CD4-positive, alpha-beta T cell treated with Interleukin-15 for 1 hour (primary cell): ENCODE measurements around the gene CFAP298.
A peak's percentile ranks its signal among the peaks of the same experiment; 100 is the strongest.

Experiments used
- DNase-seq: peaks from one replicate; pipeline ENCODE4 v3.0.0-alpha.2; 2020

CFAP298 gene

DNA sequence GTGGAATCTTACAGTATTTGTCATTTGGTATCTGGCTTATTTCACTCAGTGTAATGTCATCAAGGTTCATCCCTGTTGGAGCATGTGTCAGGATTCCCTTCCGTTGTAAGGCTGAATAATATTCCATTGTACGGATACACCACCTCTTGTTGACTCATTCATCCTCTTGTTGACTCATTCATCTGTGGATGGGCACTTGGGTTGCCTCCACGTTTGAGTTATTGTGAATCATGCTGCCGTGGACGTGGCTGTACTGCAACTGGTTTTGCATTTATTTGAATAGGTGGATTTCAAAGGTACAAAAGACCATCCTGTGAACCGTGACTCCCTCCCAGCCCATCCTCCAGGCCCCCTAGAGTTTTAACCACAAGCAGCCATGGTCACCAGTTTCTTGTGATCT is 15.0 kb downstream of the CFAP298 start:
- no peak for DNase-seq

DNA sequence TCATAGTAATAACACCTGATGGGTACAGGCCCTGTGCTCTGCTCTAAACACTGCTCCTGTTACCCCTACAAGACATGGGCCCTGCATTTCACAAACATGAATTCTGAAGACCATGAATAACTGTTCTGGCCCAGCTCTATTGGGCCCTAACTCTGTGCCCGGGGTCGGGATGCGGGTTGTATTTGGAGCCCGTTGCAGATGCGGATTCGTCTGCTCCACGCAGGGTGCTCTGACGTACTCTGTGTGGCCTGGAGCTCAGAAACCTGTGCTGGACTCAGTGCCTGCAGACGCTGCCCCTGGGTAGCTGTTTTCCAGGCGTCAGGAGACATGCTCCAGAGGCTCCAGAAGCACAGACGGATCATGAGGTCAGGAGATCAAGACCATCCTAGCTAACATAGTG is 16.7 kb downstream of the CFAP298 start:
- DNase-seq: no peak

GRCh38 chr21:32593690-32594089 is 18.5 kb downstream of the CFAP298 start:
- DNase-seq: no peak

DNA sequence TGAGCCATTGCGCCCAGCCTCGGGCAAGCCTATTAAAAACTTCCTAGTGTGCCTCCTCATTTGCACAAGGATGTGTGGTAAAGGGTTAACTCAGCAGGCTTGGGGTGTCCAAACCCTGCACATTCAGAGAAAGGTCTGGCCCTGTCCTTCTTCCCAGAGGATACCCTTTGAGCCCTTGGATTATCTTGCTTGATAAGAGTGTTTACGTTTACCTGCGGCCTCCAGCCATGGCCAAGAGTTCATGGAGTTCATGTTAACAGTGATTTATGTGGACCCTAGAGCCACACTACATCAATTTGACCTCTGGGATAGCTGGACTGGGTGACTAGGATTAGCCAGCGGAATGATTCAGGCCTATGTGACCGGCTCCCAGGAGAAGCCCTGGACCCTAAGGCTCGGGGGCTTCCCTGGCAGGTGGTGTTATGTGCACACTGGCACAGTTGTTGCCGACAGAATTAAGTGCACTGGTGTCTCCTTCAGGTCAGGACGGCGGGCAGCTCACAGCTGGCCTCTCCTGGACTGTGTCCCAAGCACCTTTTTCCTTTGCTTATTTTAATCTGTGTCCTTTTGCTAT is 19.2 kb downstream of the CFAP298 start:
- DNase-seq: no peak

- DNase-seq: no peak
Measured at GRCh38 chr21:32590130-32590529, 22.0 kb downstream of the CFAP298 start.

- DNase-seq: no peak
Measured at GRCh38 chr21:32587651-32588050, 24.5 kb downstream of the CFAP298 start.

DNA sequence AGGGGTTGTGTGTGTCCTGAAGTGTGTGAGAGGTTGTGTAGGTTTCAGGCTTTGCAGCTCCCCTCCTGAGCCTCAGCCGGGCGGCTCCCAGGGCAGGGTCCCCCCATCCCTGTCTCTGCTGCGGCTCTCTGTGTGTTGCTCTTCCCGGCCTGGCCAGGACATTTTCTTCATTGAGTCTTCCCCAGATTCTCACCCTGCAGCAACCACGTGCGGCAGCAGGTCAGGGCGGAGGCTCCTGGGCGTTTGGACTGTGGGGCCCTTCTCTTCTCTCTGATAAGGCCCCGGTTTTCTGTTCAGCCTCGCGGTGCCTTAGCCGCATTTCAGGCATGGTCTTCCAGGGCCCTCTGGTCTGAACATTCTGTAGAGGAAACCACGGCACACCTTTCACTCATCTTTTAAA is 25.1 kb downstream of the CFAP298 start:
- no peak for DNase-seq

DNA sequence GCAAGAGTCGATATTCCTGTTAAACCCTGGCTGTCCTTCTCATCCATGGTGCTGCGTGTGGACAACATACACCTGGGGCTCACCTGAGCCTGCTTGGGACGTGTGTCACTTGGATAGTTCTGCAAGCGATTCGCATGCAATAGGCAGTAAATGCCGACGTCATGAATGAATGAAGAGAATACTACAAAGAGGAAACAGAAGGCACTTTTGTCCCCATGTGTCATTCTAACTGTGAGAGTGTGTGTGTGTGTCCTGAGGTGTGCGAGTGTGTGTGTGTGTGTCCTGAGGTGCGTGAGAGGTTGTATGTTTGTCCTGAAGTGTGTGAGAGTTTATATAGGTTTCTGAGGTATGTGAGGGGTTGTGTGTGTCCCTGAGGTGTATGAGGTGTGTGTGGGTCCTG is 26.2 kb downstream of the CFAP298 start:
- no peak for DNase-seq

- no peak for DNase-seq
Measured at GRCh38 chr21:32585042-32585710, 27.0 kb downstream of the CFAP298 start, which contains the start of gene TCP10L. TCP10L (minus strand) TSS chr21:32585523; CDS start chr21:32584304, 1,219 bp downstream.

DNA sequence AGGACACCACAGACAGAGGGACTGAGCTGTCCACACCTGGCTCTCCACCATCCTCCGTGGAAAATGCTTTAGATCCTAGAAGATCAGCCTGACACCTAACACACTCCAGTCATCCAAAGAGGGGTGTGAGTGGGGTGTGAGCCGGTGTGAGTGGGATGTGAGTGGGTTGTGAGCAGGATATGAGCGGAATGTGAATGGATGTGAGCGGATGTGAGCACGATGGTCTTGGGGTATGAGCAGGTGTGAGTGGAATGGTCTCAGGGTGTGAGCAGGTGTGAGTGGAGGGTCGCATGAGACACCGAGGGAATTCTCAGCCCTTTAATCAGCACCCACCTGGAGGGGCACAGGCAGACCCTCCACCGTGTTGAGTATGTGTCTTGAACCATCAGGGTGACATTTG is 27.7 kb downstream of the CFAP298 start:
- no peak for DNase-seq

GRCh38 chr21:32581732-32582131 is 30.4 kb downstream of the CFAP298 start:
- no peak for DNase-seq

DNA sequence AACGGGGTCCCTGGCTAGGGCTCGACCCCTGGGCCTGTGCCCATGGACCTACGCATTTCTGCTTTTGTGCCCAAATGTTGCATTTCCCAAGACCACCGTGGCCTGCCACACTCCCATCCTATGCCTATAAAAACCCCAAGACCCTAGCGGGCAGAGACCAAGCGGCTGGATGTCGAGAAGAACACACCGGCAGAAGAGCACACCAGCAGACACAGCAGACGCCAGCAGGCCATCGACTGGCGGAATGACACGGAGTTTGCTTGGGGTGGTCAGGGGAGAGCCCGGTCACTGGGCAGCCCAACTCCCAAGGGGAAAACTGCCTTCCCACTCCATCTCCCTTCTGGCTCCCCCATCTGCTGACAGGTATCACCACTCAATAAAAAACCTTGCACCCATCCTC is 31.2 kb downstream of the CFAP298 start:
- no peak for DNase-seq

GRCh38 chr21:32578107-32578691 is 34.0 kb downstream of the CFAP298 start:
- DNase-seq: no peak

GRCh38 chr21:32576011-32576410 is 36.2 kb downstream of the CFAP298 start:
- DNase-seq: no peak

- DNase-seq: no peak
Measured at GRCh38 chr21:32574946-32575925, 36.9 kb downstream of the CFAP298 start.

DNA sequence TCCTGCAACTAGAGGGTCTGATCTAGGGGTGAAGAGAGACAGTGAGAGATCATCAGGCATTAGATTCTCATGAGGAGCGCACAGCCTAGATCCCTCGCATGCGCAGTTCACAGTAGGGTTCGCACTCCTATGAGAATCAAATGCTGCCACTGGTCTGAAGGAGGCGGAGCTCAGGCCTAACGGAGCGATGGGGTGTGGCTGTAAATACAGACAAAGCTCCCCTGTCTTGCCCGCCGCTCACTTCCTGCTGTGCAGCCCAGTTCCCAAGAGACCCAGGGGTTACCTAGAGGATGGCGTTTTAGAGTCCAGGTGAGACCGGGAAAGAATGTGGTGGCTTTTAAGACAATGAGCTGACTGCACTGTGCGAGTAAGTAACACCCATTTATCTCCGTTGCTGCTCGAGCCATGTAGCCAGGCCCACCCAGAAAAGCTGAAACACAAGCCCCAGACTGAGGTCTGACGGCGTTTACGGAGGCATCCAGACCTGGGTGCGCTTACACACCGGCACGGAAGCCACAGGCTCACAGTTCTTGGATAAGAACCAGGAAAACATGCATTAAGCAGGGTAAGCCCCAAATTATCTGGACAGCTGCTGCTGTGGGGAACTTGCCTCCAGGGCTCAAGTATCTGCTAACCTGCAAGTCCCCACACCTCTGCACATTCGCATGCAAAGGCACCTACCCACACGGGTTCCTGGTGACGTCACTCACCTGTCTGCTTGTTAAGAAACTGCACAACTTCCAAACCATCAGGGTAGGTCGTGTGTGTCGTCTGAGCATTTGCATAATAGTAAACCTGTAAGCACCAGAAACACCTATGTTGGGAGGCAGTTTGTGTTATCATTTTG is 39.4 kb downstream of the CFAP298 start:
- DNase-seq: no peak

DNA sequence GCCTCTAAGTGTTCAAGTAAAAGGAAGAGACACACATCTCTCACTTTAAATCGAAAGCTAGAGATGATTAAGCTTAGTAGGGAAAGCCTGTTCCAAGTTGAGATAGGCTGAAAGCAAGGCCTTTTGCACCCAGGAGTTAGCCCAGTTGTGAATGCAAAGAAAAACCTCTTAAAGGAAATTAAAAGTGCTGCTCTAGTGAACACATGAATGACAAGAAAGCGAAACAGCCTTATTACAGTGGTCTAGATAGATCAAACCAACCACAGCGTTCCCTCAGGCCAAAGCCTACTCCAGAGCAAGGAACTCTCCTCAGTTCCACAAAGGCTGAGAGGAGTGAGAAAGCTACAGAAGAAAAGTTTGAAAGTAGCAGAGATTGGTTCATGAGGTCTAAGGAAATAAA is 41.7 kb downstream of the CFAP298 start:
- no peak for DNase-seq

DNA sequence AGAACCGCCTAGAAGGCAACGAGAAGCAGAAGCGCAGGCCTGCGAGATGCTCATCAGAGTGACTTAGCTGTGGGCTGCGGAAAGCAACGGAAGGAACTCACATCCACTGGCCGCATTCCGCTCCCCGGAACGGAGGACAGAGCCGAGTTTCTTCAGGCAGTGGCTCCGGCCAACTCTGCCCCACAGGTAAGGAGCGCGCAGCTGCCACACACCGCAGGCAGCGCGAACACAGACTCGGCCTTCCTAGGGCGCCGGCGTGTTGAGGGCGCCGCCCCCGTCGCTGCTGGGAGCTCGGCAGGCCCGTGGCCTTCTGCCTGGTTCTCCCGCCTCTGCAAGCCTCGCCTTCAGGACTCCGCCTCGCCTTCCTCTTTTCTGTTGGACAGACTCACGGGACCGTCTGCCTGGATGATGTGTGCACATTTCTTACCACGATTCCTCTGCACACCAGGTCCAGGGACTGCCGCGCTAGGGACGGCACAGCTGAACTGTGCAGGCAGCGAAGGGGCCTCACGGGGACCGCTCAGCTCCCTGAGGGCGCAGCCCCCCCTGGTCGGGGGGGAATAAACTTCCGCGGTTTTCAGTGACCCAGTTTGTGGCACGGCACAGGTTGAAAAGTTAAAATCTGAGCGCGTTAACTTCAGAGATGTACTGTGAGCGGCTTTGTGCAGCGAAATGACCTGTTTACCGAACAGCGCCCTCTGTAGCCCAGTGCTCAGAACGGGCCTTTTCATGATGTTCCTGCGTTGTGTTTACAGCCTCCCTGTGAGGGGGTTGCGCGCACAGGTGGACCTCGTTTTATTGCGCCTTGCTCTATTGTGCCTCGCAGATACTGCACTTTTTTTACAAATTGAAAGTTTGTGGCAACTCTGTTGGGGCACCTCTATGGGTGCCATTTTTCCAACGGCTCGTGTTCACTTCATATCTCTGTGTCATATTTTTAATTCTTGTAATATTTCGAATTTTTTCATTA is 42.6 kb downstream of the CFAP298 start:
- peak; percentile 76 for DNase-seq

GRCh38 chr21:32567626-32568025 is 44.6 kb downstream of the CFAP298 start:
- DNase-seq: no peak

DNA sequence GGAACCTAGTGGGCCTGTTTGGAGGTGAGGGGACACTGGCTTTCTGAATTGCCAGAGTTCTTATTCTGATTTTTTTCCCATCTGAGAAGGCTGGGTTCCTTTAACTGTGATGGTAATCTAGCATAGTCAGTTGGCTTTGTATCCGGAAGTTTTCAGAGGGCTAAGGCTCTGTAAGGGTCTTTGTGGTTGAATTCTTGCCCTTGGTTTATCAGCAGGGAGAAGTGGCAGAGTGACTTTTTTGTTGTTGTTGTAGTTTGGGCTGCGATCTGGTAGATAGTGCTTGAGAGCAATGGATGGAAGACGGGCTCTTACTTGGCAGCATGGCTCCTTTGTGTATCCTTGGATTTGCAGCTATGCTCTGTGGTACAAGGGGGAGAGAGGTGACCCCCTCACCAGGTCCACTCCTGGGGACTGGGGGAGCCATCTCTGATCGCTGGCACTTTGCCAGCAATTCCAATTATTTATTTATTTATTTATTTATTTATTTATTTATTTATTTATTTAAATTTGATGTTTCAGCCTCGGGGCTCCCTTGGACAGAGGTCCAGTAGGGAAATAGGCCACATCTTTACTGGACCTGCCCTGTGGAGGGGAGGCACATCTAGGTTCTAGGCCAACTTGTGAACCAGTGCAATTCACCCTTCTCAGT is 45.3 kb downstream of the CFAP298 start:
- no peak for DNase-seq
